GM12872 (cell line): ENCODE results near the gene IGDCC3.

Source experiments
- TF ChIP-seq, protein P1 (sequence below): IDR thresholded peaks from 3 replicates; pipeline ENCODE4 v1.5.1; 2011; ENCODE audit warnings: low read depth, mild to moderate bottlenecking, low read length, moderate library complexity; ENCODE audit not compliant: insufficient read depth

IGDCC3 gene

DNA sequence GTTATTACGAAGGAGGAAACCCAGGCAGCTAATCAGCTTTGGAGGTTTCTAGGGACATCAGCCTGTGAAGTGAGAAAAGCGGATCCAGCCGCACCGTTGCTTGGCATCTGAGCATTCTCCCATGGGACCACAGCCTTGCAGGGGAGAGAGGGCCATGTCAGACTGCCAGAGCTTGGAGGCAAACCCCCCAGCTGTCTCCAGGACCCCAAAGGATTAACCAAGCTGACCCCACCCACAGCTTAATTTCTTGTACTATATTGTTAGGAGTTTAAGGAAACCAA, 5.1 kb downstream of the IGDCC3 start:
- TF ChIP-seq, protein P1, sequence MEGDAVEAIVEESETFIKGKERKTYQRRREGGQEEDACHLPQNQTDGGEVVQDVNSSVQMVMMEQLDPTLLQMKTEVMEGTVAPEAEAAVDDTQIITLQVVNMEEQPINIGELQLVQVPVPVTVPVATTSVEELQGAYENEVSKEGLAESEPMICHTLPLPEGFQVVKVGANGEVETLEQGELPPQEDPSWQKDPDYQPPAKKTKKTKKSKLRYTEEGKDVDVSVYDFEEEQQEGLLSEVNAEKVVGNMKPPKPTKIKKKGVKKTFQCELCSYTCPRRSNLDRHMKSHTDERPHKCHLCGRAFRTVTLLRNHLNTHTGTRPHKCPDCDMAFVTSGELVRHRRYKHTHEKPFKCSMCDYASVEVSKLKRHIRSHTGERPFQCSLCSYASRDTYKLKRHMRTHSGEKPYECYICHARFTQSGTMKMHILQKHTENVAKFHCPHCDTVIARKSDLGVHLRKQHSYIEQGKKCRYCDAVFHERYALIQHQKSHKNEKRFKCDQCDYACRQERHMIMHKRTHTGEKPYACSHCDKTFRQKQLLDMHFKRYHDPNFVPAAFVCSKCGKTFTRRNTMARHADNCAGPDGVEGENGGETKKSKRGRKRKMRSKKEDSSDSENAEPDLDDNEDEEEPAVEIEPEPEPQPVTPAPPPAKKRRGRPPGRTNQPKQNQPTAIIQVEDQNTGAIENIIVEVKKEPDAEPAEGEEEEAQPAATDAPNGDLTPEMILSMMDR = no peak

GRCh38 chr15:65371976-65372786, 5.6 kb downstream of the IGDCC3 start:
- TF ChIP-seq, protein P1 = no peak

DNA sequence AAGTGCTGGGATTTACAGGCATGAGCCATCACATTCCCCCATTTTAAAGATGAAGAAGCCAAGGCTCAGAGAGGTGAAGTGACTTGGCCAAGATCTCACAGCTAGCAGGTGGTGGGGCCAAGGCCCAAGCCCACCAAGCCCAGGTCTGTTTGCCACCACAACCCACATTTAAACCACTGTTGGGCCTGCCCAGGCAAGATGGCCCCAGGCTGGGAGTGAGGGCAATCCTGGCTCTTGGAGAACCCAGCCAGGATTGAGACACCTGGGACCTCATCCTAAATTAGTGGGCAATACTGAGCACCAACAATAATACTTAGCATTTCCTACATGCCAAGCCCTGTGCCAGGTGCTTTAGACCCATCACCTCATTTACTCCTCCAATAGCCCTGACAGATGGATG, 6.9 kb downstream of the IGDCC3 start:
- TF ChIP-seq, protein P1 = no peak

DNA sequence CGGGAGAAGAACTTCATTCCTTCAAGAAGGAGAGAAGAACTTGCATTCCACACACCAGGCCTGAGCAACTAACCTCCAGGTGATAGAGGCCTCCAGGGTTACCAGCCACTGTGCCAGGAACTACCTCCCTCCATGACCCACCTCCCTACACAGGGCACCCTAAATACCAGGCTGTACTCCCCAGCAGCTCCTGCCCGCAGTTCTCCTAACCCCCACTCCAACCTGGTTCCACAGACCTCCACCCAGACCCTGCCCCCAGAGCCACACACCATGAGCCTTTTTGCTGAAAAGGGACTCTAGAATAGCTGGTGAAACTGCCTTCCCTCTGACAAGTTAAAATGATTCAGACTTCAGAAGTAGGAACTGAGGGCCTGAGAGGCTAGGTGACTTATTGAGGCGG, 8.2 kb downstream of the IGDCC3 start:
- TF ChIP-seq, protein P1 = no peak

DNA sequence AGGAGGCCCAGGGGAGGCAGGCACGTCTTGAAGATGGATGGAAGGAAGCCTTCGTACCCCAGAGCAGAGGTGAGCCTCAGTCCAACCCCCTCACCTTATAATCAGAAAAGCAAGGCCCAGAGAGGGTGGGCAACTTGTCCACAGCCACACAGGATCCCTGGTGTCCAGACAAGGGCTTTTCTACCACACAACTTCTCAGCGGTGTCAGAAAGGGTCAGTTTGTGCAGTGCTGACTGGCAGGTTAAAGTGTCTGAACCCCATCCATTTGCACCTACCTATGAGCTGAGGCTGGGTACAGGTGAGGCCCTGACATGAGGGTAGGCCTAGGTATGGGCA, 8.6 kb downstream of the IGDCC3 start:
- TF ChIP-seq, protein P1 = no peak

- TF ChIP-seq, protein P1 = no peak
These were observed 9.2 kb downstream of the IGDCC3 start for GRCh38 chr15:65368302-65369211.

DNA sequence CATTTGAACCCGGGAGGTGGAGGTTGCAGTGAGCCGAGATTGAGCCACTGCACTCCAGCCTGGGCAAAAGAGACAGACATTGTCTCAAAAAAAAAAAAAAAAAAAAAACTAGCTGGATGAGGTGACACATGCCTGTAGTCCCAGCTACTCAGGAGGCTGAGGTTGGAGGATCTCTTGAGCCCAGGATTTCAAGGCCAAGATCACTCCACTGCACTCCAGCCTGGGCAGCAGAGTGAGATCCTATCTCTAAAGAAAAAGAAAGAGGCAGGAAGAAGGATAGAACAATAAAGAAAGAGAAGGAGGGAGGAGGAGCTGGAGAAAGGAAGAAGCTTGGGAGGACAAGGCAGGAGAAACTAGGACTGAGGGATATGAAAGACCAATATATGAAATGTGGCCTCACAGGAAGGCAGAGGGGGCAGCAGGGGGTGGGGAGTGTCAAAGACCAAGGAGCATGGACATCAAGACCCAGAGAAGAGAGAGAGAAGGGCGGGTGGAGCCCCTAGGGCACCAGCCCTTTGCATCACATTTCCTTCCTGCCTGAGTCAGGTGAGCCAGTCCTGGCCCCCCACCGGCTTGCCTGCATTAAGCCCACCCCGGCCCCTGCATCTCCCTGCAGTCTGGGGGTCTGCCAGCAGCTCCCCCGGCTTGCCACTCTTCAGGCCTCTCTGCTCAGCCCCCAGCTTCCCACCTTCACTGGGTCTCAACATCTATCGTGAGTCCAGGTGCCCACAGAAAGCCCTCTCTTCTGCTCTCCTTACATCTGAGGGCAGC, 11.5 kb downstream of the IGDCC3 start:
- TF ChIP-seq, protein P1 = no peak
